GM12878 (cell line): Measurements from ENCODE around the gene KTN1.

ENCODE experiments used
- CREB1 ChIP-seq: IDR thresholded peaks from 2 replicates; pipeline ENCODE4 v1.6.1; 2012; ENCODE audit warnings: low read depth, mild to moderate bottlenecking, inconsistent platforms
- CTCF ChIP-seq, 3 experiments: IDR thresholded peaks in 2 of 3; conservative IDR thresholded peaks in 1 of 3; 2 replicates each; pipeline ENCODE4 v1.5.1; 2011; ENCODE audit warnings: low read depth in 3 of 3, low read length in 3 of 3, mild to moderate bottlenecking in 3 of 3, control low read depth in 2 of 3, moderate library complexity in 2 of 3, inconsistent platforms in 1 of 3, mixed read lengths in 1 of 3; ENCODE audit not compliant: control insufficient read depth in 2 of 3, insufficient read depth in 1 of 3; ENCODE audit errors: extremely low read depth in 1 of 3
- ELK1 ChIP-seq: IDR thresholded peaks from 2 replicates; pipeline ENCODE4 v1.6.1; 2012; ENCODE audit warnings: low read depth, low read length, improper control_type of control experiment
- EP300 ChIP-seq, 2 experiments: fragments of 150-350 bp in 1 of 2; IDR thresholded peaks; 2 replicates each; pipeline ENCODE4 v1.6.1; 2011 to 2012; ENCODE audit warnings: low read depth in 2 of 2, low read length in 2 of 2, borderline replicate concordance in 1 of 2, improper control_type of control experiment in 1 of 2, inconsistent platforms in 1 of 2; ENCODE audit not compliant: control insufficient read depth in 1 of 2
- MXI1 ChIP-seq: fragments of 150-350 bp; IDR thresholded peaks from 2 replicates; pipeline ENCODE4 v1.6.1; 2011; ENCODE audit warnings: low read depth, mild to moderate bottlenecking, inconsistent platforms, low read length, improper control_type of control experiment
- POLR2AphosphoS5 ChIP-seq: IDR thresholded peaks from 2 replicates; pipeline ENCODE4 v1.6.1; 2011; ENCODE audit warnings: mild to moderate bottlenecking, low read length, inconsistent platforms
- SMAD5 ChIP-seq: IDR thresholded peaks from 2 replicates; pipeline ENCODE4 v1.6.1; 2016; ENCODE audit warnings: antibody characterized with exemption, low read depth
- SMC3 ChIP-seq: IDR thresholded peaks from 2 replicates; pipeline ENCODE4 v1.6.1; 2011; ENCODE audit warnings: low read length, improper control_type of control experiment, borderline replicate concordance
- TF ChIP-seq, protein P1 (sequence below): IDR thresholded peaks from 2 replicates; pipeline ENCODE4 v1.6.1; 2012; ENCODE audit warnings: low read length, inconsistent platforms
- TF ChIP-seq, protein P2 (sequence below): fragments of 150-350 bp; IDR thresholded peaks from 2 replicates; pipeline ENCODE4 v1.6.1; 2016; ENCODE audit warnings: low read depth, low read length

DNA sequence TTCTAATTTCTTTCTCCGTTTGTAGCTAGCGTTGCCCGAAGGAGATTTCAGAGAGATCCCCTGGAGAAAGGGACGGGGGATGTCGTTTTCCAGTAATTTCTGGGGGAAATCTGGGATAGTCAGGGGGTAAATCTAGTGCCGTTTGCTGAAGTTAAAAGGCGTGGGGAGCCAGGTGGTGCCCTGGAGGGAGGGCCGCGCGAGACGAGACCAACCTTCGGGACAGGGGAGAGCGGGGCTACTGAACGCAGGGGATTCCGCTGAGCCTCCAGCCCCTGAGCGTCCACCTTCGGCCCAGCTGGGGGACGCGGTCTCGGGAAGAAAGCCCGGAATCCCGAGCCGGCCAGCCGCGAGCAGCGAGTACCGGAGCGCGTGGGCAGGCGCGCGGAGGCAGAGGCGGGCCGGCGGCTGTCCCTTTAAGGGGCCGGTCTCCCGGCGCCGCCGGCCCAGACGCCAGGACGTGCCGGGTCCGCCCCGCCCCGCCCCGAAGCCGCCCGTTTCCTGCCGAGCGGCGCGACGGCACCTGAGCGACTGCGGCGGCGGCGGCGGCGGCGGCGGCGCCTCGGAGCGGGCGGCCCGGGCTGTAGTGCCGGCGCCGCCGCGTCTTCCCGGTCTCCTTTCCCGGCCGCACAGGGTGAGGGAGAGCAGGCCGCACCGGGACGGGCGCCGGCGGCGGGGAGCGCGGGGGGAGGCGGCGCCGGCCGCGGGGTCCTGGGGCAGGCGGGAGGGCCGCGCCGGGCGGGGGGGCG lies at the start of gene KTN1:
- no peak for TF ChIP-seq CREB1
- TF ChIP-seq SMC3, result no peak
- 0 out of 4 replicates have a peak, but pooled peaks of 1 of the 2 experiments have one; percentile 17 for TF ChIP-seq EP300 (IDR thresholded peaks at IDR 0.05; ENCODE audit: borderline replicate concordance in 1 of 2, control insufficient read depth in 1 of 2, low read depth in 2 of 2, low read length in 2 of 2)
- no peak for TF ChIP-seq ELK1
- no peak for TF ChIP-seq SMAD5
- TF ChIP-seq, protein P1, sequence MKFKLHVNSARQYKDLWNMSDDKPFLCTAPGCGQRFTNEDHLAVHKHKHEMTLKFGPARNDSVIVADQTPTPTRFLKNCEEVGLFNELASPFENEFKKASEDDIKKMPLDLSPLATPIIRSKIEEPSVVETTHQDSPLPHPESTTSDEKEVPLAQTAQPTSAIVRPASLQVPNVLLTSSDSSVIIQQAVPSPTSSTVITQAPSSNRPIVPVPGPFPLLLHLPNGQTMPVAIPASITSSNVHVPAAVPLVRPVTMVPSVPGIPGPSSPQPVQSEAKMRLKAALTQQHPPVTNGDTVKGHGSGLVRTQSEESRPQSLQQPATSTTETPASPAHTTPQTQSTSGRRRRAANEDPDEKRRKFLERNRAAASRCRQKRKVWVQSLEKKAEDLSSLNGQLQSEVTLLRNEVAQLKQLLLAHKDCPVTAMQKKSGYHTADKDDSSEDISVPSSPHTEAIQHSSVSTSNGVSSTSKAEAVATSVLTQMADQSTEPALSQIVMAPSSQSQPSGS, result no peak
- TF ChIP-seq POLR2AphosphoS5, result peak; percentile 30; the same call in 1 of the 2 replicates
- TF ChIP-seq, protein P2, sequence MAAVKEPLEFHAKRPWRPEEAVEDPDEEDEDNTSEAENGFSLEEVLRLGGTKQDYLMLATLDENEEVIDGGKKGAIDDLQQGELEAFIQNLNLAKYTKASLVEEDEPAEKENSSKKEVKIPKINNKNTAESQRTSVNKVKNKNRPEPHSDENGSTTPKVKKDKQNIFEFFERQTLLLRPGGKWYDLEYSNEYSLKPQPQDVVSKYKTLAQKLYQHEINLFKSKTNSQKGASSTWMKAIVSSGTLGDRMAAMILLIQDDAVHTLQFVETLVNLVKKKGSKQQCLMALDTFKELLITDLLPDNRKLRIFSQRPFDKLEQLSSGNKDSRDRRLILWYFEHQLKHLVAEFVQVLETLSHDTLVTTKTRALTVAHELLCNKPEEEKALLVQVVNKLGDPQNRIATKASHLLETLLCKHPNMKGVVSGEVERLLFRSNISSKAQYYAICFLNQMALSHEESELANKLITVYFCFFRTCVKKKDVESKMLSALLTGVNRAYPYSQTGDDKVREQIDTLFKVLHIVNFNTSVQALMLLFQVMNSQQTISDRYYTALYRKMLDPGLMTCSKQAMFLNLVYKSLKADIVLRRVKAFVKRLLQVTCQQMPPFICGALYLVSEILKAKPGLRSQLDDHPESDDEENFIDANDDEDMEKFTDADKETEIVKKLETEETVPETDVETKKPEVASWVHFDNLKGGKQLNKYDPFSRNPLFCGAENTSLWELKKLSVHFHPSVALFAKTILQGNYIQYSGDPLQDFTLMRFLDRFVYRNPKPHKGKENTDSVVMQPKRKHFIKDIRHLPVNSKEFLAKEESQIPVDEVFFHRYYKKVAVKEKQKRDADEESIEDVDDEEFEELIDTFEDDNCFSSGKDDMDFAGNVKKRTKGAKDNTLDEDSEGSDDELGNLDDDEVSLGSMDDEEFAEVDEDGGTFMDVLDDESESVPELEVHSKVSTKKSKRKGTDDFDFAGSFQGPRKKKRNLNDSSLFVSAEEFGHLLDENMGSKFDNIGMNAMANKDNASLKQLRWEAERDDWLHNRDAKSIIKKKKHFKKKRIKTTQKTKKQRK, result no peak
- no peak for TF ChIP-seq CTCF (IDR thresholded peaks at IDR 0.05 in 2 of 3, conservative IDR thresholded peaks at IDR 0.05 in 1 of 3; ENCODE audit: control insufficient read depth in 2 of 3, extremely low read depth in 1 of 3, insufficient read depth in 1 of 3, low read depth in 3 of 3, low read length in 3 of 3)
- peak; percentile 80 for TF ChIP-seq MXI1
